ENCODE data around the gene ATAD5. TPM values are rescaled to one million over a fixed set of nuclear protein-coding genes. Genes with fewer than 3 reads are reported as not detected.
"Not testable (repeated sequence)": the region's sequence is repeated elsewhere in the genome, so short reads cannot be mapped to it uniquely, and the experiment has no call there.

ATAD5 gene
- total RNA-seq, 1 experiment from 2014 or later, result 18.4 TPM

GRCh38 chr17:30809867-30810266 lies 21.9 kb upstream of the ATAD5 start:
- BruUV-seq (replicated peaks), result no TSS peak
- Mint-ChIP-seq H3K27me3 (ENCODE audit: unreplicated experiment) (no peaks in the 10 kb centered on the region), H3K4me1 (ENCODE audit: low read depth, unreplicated experiment) (peaks cover 7% of the 10 kb centered on the region), H3K4me3 (ENCODE audit: low read depth, unreplicated experiment) (no peak overlapping the region), H3K36me3 (ENCODE audit: insufficient read depth, unreplicated experiment) (peaks cover 5% of the 10 kb centered on the region), H3K27ac (ENCODE audit: unreplicated experiment) (no peak overlapping the region), H3K9me3 (ENCODE audit: low read depth, unreplicated experiment) (no peaks in the 10 kb centered on the region)
- CTCF ChIA-PET, result no interaction called here
- no peak for TF ChIP-seq CTCF (IDR thresholded peaks at IDR 0.05; ENCODE audit: unreplicated experiment)
- intact Hi-C loops (cut with micrococcal nuclease; ENCODE audit: unreplicated experiment), result no loop called here
- no peak for DNase-seq

GRCh38 chr17:30812218-30813177 lies 19.3 kb upstream of the ATAD5 start:
- Mint-ChIP-seq H3K4me1 (ENCODE audit: low read depth, unreplicated experiment) (peaks cover 7% of the 10 kb centered on the region), H3K36me3 (ENCODE audit: insufficient read depth, unreplicated experiment) (peaks cover 5% of the 10 kb centered on the region), H3K27me3 (ENCODE audit: unreplicated experiment) (no peaks in the 10 kb centered on the region), H3K27ac (ENCODE audit: unreplicated experiment) (no peak overlapping the region), H3K4me3 (ENCODE audit: low read depth, unreplicated experiment) (no peak overlapping the region), H3K9me3 (ENCODE audit: low read depth, unreplicated experiment) (no peaks in the 10 kb centered on the region)
- intact Hi-C loops (cut with micrococcal nuclease; ENCODE audit: unreplicated experiment), result no loop called here
- DNase-seq, result no peak
- CTCF ChIA-PET, result no interaction called here
- no TSS peak for BruUV-seq (replicated peaks)
- TF ChIP-seq CTCF (IDR thresholded peaks at IDR 0.05; ENCODE audit: unreplicated experiment), result no peak

GRCh38 chr17:30814236-30814635 lies 17.5 kb upstream of the ATAD5 start:
- H3K4me3 Mint-ChIP-seq (ENCODE audit: low read depth, unreplicated experiment); BruUV-seq (replicated peaks); H3K27me3 Mint-ChIP-seq (ENCODE audit: unreplicated experiment); intact Hi-C loops (cut with micrococcal nuclease; ENCODE audit: unreplicated experiment); H3K9me3 Mint-ChIP-seq (ENCODE audit: low read depth, unreplicated experiment); H3K36me3 Mint-ChIP-seq (ENCODE audit: insufficient read depth, unreplicated experiment); H3K27ac Mint-ChIP-seq (ENCODE audit: unreplicated experiment); DNase-seq; H3K4me1 Mint-ChIP-seq (ENCODE audit: low read depth, unreplicated experiment): not testable (repeated sequence)
- CTCF ChIA-PET, result interaction anchor here (0.7 kb wide), 1 partner anchor 34 kb away, joined by 15 read pairs; no protein-coding TSS in a partner anchor

- H3K4me1 Mint-ChIP-seq (ENCODE audit: low read depth, unreplicated experiment); BruUV-seq (replicated peaks); H3K36me3 Mint-ChIP-seq (ENCODE audit: insufficient read depth, unreplicated experiment); intact Hi-C loops (cut with micrococcal nuclease; ENCODE audit: unreplicated experiment); H3K27me3 Mint-ChIP-seq (ENCODE audit: unreplicated experiment); DNase-seq; H3K9me3 Mint-ChIP-seq (ENCODE audit: low read depth, unreplicated experiment); H3K27ac Mint-ChIP-seq (ENCODE audit: unreplicated experiment); H3K4me3 Mint-ChIP-seq (ENCODE audit: low read depth, unreplicated experiment): not testable (repeated sequence)
- CTCF ChIA-PET, result interaction anchor here (0.7 kb wide), 1 partner anchor 35 kb away, joined by 15 read pairs; no protein-coding TSS in a partner anchor
These were observed 16.9 kb upstream of the ATAD5 start for GRCh38 chr17:30814860-30815259.

- CTCF ChIA-PET, result no interaction called here
- no TSS peak for BruUV-seq (replicated peaks)
- no peak overlapping the region for H3K4me3 Mint-ChIP-seq (ENCODE audit: low read depth, unreplicated experiment)
- TF ChIP-seq CTCF (IDR thresholded peaks at IDR 0.05; ENCODE audit: unreplicated experiment), result no peak
- H3K27me3 Mint-ChIP-seq (ENCODE audit: unreplicated experiment), result no peaks in the 10 kb centered on the region
- intact Hi-C loops (cut with micrococcal nuclease; ENCODE audit: unreplicated experiment), result no loop called here
- no peak overlapping the region for H3K27ac Mint-ChIP-seq (ENCODE audit: unreplicated experiment)
- H3K36me3 Mint-ChIP-seq (ENCODE audit: insufficient read depth, unreplicated experiment), result no peaks in the 10 kb centered on the region
- H3K9me3 Mint-ChIP-seq (ENCODE audit: low read depth, unreplicated experiment), result no peaks in the 10 kb centered on the region
- DNase-seq, result no peak
- H3K4me1 Mint-ChIP-seq (ENCODE audit: low read depth, unreplicated experiment), result peaks cover 15% of the 10 kb centered on the region
These were observed 15.6 kb upstream of the ATAD5 start for GRCh38 chr17:30816165-30816564.
